Activated CD4-positive, CD25-positive, alpha-beta regulatory T cell treated with anti-CD3 and anti-CD28 coated beads, Interleukin-2, amount 50 U/mL, for 16 hours (primary cell): ENCODE data around the gene MGAM2.

Experiments
- DNase-seq: peaks from one replicate; pipeline ENCODE4 v3.0.0-alpha.2; 2020; ENCODE audit warnings: low read depth, low spot score

The MGAM2 gene

GRCh38 chr7:142175594-142175993, 64.1 kb downstream of the MGAM2 start:
- no peak for DNase-seq

- no peak for DNase-seq
These were observed 65.4 kb downstream of the MGAM2 start for GRCh38 chr7:142176901-142177300.

- DNase-seq: no peak
These were observed 66.4 kb downstream of the MGAM2 start for GRCh38 chr7:142177869-142178268.

GRCh38 chr7:142180426-142180825, 68.9 kb downstream of the MGAM2 start:
- DNase-seq: no peak

GRCh38 chr7:142181211-142181610, 69.7 kb downstream of the MGAM2 start:
- DNase-seq: no peak

GRCh38 chr7:142181966-142182365, 70.4 kb downstream of the MGAM2 start:
- no peak for DNase-seq

- no peak for DNase-seq
These were observed 73.6 kb downstream of the MGAM2 start for GRCh38 chr7:142185069-142185468.

GRCh38 chr7:142185801-142186200, 74.3 kb downstream of the MGAM2 start:
- DNase-seq: no peak

GRCh38 chr7:142188154-142188553, 76.6 kb downstream of the MGAM2 start:
- DNase-seq: no peak

- no peak for DNase-seq
These were observed 77.3 kb downstream of the MGAM2 start for GRCh38 chr7:142188846-142189245.

- DNase-seq: no peak
These were observed 82.7 kb downstream of the MGAM2 start for GRCh38 chr7:142194201-142194600.

GRCh38 chr7:142196066-142196840, 84.7 kb downstream of the MGAM2 start:
- DNase-seq: no peak

- DNase-seq: no peak
These were observed 88.7 kb downstream of the MGAM2 start for GRCh38 chr7:142200206-142200605.

GRCh38 chr7:142228537-142229104, 117.1 kb downstream of the MGAM2 start:
- no peak for DNase-seq

- no peak for DNase-seq
These were observed 120.2 kb downstream of the MGAM2 start for GRCh38 chr7:142231716-142232115.

GRCh38 chr7:142240546-142240945, 129.0 kb downstream of the MGAM2 start:
- no peak for DNase-seq

GRCh38 chr7:142243823-142244222, 132.3 kb downstream of the MGAM2 start:
- no peak for DNase-seq

- no peak for DNase-seq
These were observed 136.9 kb downstream of the MGAM2 start for GRCh38 chr7:142248166-142249160.

GRCh38 chr7:142249918-142250317, 138.4 kb downstream of the MGAM2 start:
- DNase-seq: no peak

- DNase-seq: no peak
These were observed 139.2 kb downstream of the MGAM2 start for GRCh38 chr7:142250705-142251104.

GRCh38 chr7:142257958-142258357, 146.4 kb downstream of the MGAM2 start, which contains the start of gene PRSS58:
TSS of gene PRSS58 (minus strand) at chr7:142258058. CDS start at chr7:142257707, 351 bp downstream.
- DNase-seq: no peak
